Gastrocnemius medialis (tissue), 4 donors: ENCODE results near the gene AMFR. TPM values are rescaled to one million over a fixed set of nuclear protein-coding genes. Genes with fewer than 3 reads are reported as not detected.

ENCODE experiments used
- ATAC-seq, 2 donors: fragments of 150-250 bp; one replicate each; pipeline ENCODE4 v1.9.1; 2016
- DNase-seq, 2 donors: peaks; one replicate each; pipeline ENCODE4 v3.0.0-alpha.2; 2019
- H3K27ac ChIP-seq, 4 donors: fragments of 200-600 bp; sonication (generic); 1 replicate in 1 of 4; 2 replicates in 3 of 4; pipeline ENCODE4 v1.5.1; 2016 to 2018; ENCODE audit warnings: mild to moderate bottlenecking in 2 of 4, moderate library complexity in 1 of 4
- H3K27me3 ChIP-seq, 3 donors: fragments of 200-600 bp; sonication (generic) in 2 of 3; 1 replicate in 1 of 3; 2 replicates in 2 of 3; pipeline versions ENCODE4 v1.5.1 to v1.6.0; 2016 to 2019; ENCODE audit warnings: mild to moderate bottlenecking in 1 of 3, moderate library complexity in 1 of 3
- H3K36me3 ChIP-seq, 2 donors: fragments of 200-600 bp; sonication (generic) in 1 of 2; one replicate each; pipeline ENCODE4 v1.5.1; 2017 to 2018
- H3K4me1 ChIP-seq, 2 donors: fragments of 200-600 bp; sonication (generic) in 1 of 2; one replicate each; pipeline ENCODE4 v1.5.1; 2016 to 2017; ENCODE audit warnings: mild to moderate bottlenecking in 2 of 2
- H3K4me3 ChIP-seq, 4 donors: fragments of 200-600 bp; sonication (generic) in 3 of 4; 1 replicate in 1 of 4; 2 replicates in 3 of 4; pipeline ENCODE4 v1.5.1; 2016 to 2019; ENCODE audit warnings: mild to moderate bottlenecking in 2 of 4
- H3K9me3 ChIP-seq, 3 donors: fragments of 200-600 bp; sonication (generic) in 2 of 3; 1 replicate in 1 of 3; 2 replicates in 2 of 3; pipeline ENCODE4 v1.5.1; 2016 to 2019
- CTCF ChIP-seq, 5 experiments: fragments of 450-650 bp in 3 of 5; fragments of 200-600 bp in 2 of 5; sonication (generic) in 2 of 5; IDR thresholded peaks in 4 of 5; conservative IDR thresholded peaks in 1 of 5; 1 replicate in 4 of 5; 2 replicates in 1 of 5; pipeline ENCODE4 v1.5.1; 2016 to 2019; ENCODE audit warnings: antibody characterized with exemption in 5 of 5, mild to moderate bottlenecking in 3 of 5, moderate library complexity in 3 of 5
- POLR2A ChIP-seq, 2 donors: fragments of 450-650 bp; IDR thresholded peaks; one replicate each; pipeline ENCODE4 v1.6.1; 2017; ENCODE audit warnings: antibody characterized with exemption in 2 of 2, mild to moderate bottlenecking in 2 of 2, moderate library complexity in 2 of 2
- in situ Hi-C, 4 donors: fragments of 200-750 bp; cut with MboI; loops; one replicate each; pipeline versions ENCODE4 v1.15.0 to v1.8.0; 2017; ENCODE audit warnings: low sequenced_read_pairs in 4 of 4
- intact Hi-C: fragments of 100-400 bp; cut with DNase I; formaldehyde crosslinking; loops from one replicate; pipeline ENCODE4 v1.15.1; 2023; ENCODE audit warnings: low total_unique reads
- total RNA-seq, 4 donors: library from RNA; depleted of rRNA; stranded (reverse); fragments of >200 nt; gene quantifications; one replicate each; pipeline versions ENCODE4 v1.1.0 to v1.2.3, GENCODE V29; 2016

AMFR gene
- total RNA-seq, 4 donors from 2014 or later, result 349 to 951 (median 571) TPM

DNA sequence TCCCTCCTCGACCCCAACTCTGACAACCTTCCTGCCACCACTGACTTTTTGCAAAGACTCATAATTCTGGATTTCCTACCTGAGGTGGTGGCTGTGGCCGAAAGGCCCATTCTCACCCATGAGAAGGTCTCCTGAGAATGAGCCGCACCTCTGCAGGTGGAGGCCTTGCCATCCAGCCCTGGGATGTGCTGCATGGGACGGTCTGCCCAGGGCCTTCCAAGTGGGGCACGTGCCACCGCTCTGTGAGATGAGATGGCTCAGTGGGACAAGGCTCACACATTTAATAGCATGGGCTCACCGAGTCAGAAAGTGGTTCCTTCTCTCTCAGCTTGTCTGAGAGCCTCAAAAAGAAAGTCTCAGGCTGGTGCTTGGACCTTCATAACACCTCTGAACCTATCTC is 112.8 kb downstream of the AMFR start:
- no peak overlapping the region for H3K27ac ChIP-seq
- no peak for TF ChIP-seq POLR2A (IDR thresholded peaks at IDR 0.05)
- no peak for TF ChIP-seq CTCF (IDR thresholded peaks at IDR 0.05 in 4 of 5, conservative IDR thresholded peaks at IDR 0.05 in 1 of 5)
- ATAC-seq, result no peak
- no peaks in the 10 kb centered on the region for H3K4me1 ChIP-seq
- H3K4me3 ChIP-seq, result no peak overlapping the region
- DNase-seq, result no peak
- no peaks in the 10 kb centered on the region for H3K36me3 ChIP-seq
- no peaks in the 10 kb centered on the region for H3K27me3 ChIP-seq
- in situ Hi-C loops (loop anchor here in 2 of 4 donors (5.0 to 25.0 kb wide), 2 partner anchors 370 to 600 kb away; no protein-coding TSS in a partner anchor), intact Hi-C loops (no loop called here)
- H3K9me3 ChIP-seq, result no peaks in the 10 kb centered on the region

DNA sequence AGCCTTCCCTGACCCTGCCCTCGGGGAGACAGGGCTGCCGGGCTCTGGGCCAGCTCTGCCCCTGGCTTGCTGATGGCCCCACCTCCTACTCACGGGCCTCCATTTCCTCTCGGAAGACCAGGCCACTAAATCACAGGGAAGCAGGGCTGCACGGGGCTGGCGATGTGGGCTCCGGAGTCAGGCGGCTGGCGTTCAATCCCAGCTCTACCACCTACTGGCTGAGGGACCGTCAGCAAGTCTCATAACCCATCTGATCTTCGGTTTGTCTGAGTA is 113.4 kb downstream of the AMFR start:
- no peak for DNase-seq
- no peaks in the 10 kb centered on the region for H3K36me3 ChIP-seq
- no peak overlapping the region for H3K27ac ChIP-seq
- no peaks in the 10 kb centered on the region for H3K9me3 ChIP-seq
- TF ChIP-seq POLR2A (IDR thresholded peaks at IDR 0.05) (no peak), CTCF (IDR thresholded peaks at IDR 0.05 in 4 of 5, conservative IDR thresholded peaks at IDR 0.05 in 1 of 5) (no peak)
- no peaks in the 10 kb centered on the region for H3K4me1 ChIP-seq
- in situ Hi-C loops (loop anchor here in 2 of 4 donors (5.0 to 25.0 kb wide), 2 partner anchors 370 to 600 kb away; no protein-coding TSS in a partner anchor), intact Hi-C loops (no loop called here)
- ATAC-seq, result no peak
- H3K4me3 ChIP-seq, result no peak overlapping the region
- no peaks in the 10 kb centered on the region for H3K27me3 ChIP-seq

Other genes with a start within 250 kb of the AMFR start
- gene GNAO1, start 234.1 kb downstream of the AMFR start, total RNA-seq, result 1 to 10 TPM in 2 of 4 donors, under 1 TPM in 2; 0.25 to 2.0 (median 0.79) TPM
- 10 to 100 TPM; 24.3 to 71.5 (median 35.9) TPM for gene NUDT21, start 25.8 kb upstream of the AMFR start, total RNA-seq
- 100 to 1,000 TPM in 1 of 4 donors, 10 to 100 TPM in 3; 86.1 to 115 (median 92.9) TPM for gene OGFOD1, start 26.0 kb upstream of the AMFR start, total RNA-seq
- gene BBS2, start 94.5 kb upstream of the AMFR start, total RNA-seq, result 10 to 100 TPM; 25.2 to 52.0 (median 28.6) TPM
- not detected for gene MT4, start 139.5 kb upstream of the AMFR start, total RNA-seq
- not detected for gene MT3, start 164.0 kb upstream of the AMFR start, total RNA-seq
- 1,000 to 10,000 TPM in 1 of 4 donors, 100 to 1,000 TPM in 3; 250 to 1,131 (median 795) TPM for gene MT2A, start 183.0 kb upstream of the AMFR start, total RNA-seq
- 100 to 1,000 TPM in 3 of 4 donors, 10 to 100 TPM in 1; 63.0 to 434 (median 267) TPM for gene MT1E, start 200.2 kb upstream of the AMFR start, total RNA-seq
- 1 to 10 TPM in 3 of 4 donors, not detected in 1; 5.3 to 10.0 (median 7.3) TPM for gene MT1M, start 207.1 kb upstream of the AMFR start, total RNA-seq
- gene MT1A, start 213.1 kb upstream of the AMFR start, total RNA-seq, result 10 to 100 TPM in 3 of 4 donors, not detected in 1; 17.3 to 34.9 (median 20.2) TPM
- not detected for gene MT1B, start 226.3 kb upstream of the AMFR start, total RNA-seq
- gene MT1F, start 232.4 kb upstream of the AMFR start, total RNA-seq, result 1 to 10 TPM in 1 of 4 donors, not detected in 3; 3.2 TPM
- 1 to 10 TPM in 2 of 4 donors, not detected in 2; 3.5 to 4.6 TPM for gene MT1G, start 242.5 kb upstream of the AMFR start, total RNA-seq
- not detected for gene MT1H, start 244.3 kb upstream of the AMFR start, total RNA-seq